Hippocampal formation (tissue), 2 donors: ENCODE measurements around the gene EYA2.

ENCODE experiments used
- DNase-seq, 2 donors: peaks; one replicate each; lab custom pipeline; 2025; lab: John Stamatoyannopoulos, UW

The EYA2 gene

GRCh38 chr20:47035026-47035590, 140.5 kb downstream of the EYA2 start:
- no peak for DNase-seq

- DNase-seq, result no peak
Measured at GRCh38 chr20:47036091-47036870, 141.6 kb downstream of the EYA2 start.

GRCh38 chr20:47038566-47039560, 144.2 kb downstream of the EYA2 start:
- DNase-seq, result no peak

- DNase-seq, result no peak
Measured at GRCh38 chr20:47040506-47041125, 146.0 kb downstream of the EYA2 start.

- DNase-seq, result no peak
Measured at GRCh38 chr20:47041396-47041899, 146.8 kb downstream of the EYA2 start.

GRCh38 chr20:47042464-47042863, 147.8 kb downstream of the EYA2 start:
- no peak for DNase-seq

- DNase-seq, result no peak
Measured at GRCh38 chr20:47043086-47043485, 148.4 kb downstream of the EYA2 start.

GRCh38 chr20:47044938-47045337, 150.3 kb downstream of the EYA2 start:
- DNase-seq, result no peak

GRCh38 chr20:47048054-47048453, 153.4 kb downstream of the EYA2 start:
- no peak for DNase-seq

GRCh38 chr20:47049771-47050170, 155.1 kb downstream of the EYA2 start:
- no peak for DNase-seq

- DNase-seq, result no peak
Measured at GRCh38 chr20:47050996-47051395, 156.4 kb downstream of the EYA2 start.

GRCh38 chr20:47051936-47052526, 157.4 kb downstream of the EYA2 start:
- DNase-seq, result no peak

- DNase-seq, result no peak
Measured at GRCh38 chr20:47054506-47054905, 159.9 kb downstream of the EYA2 start.

- DNase-seq, result no peak
Measured at GRCh38 chr20:47054945-47055344, 160.3 kb downstream of the EYA2 start.

- no peak for DNase-seq
Measured at GRCh38 chr20:47055699-47056369, 161.2 kb downstream of the EYA2 start.

GRCh38 chr20:47057661-47058060, 163.0 kb downstream of the EYA2 start:
- no peak for DNase-seq

- DNase-seq, result no peak
Measured at GRCh38 chr20:47058236-47058635, 163.6 kb downstream of the EYA2 start.

- no peak for DNase-seq
Measured at GRCh38 chr20:47059536-47059935, 164.9 kb downstream of the EYA2 start.

GRCh38 chr20:47061549-47061948, 166.9 kb downstream of the EYA2 start:
- DNase-seq, result no peak

- no peak for DNase-seq
Measured at GRCh38 chr20:47062226-47062890, 167.7 kb downstream of the EYA2 start.
